OCI-LY7 (cell line): ENCODE results near the gene ZNF778. TPM values are rescaled to one million over a fixed set of nuclear protein-coding genes. Genes with fewer than 3 reads are reported as not detected.
"Not testable (repeated sequence)": the region's sequence is repeated elsewhere in the genome, so short reads cannot be mapped to it uniquely, and the experiment has no call there.

ENCODE experiments used
- BruUV-seq: library from RNA; stranded (reverse); fragments of 400-500 nt; replicated peaks from 2 replicates; lab custom pipeline; 2021; lab: Mats Ljungman, UMichigan
- CTCF ChIA-PET: fragments of 300-600 bp; sonication (Branson Sonifier 250); formaldehyde crosslinking; loops from one replicate; lab custom pipeline; 2022; ENCODE audit warnings: antibody characterized with exemption; ENCODE audit not compliant: unreplicated experiment; lab: Charles Lee
- POLR2A ChIA-PET: fragments of 300-600 bp; sonication (Branson Sonifier 250); formaldehyde crosslinking; loops from one replicate; lab custom pipeline; 2022; ENCODE audit warnings: antibody characterized with exemption; lab: Charles Lee
- DNase-seq: peaks from one replicate; pipeline ENCODE4 v3.0.0-alpha.2; 2015; ENCODE audit warnings: low spot score
- H2AFZ ChIP-seq: fragments of 200-600 bp; sonication (generic), shearing (Covaris generic); 2 replicates; pipeline ENCODE4 v1.6.1; 2014; ENCODE audit warnings: mild to moderate bottlenecking, antibody characterized with exemption, low read length, moderate library complexity
- H3K27ac ChIP-seq: fragments of 200-600 bp; sonication (generic); 2 replicates; pipeline ENCODE4 v1.5.1; 2014; ENCODE audit warnings: mixed run types, low read depth, mild to moderate bottlenecking, moderate library complexity, low read length, inconsistent platforms; ENCODE audit not compliant: poor library complexity, severe bottlenecking
- H3K36me3 ChIP-seq: fragments of 200-600 bp; sonication (generic); 2 replicates; pipeline ENCODE4 v1.6.1; 2014; ENCODE audit warnings: mild to moderate bottlenecking, antibody characterized with exemption, low read length, moderate library complexity, mixed read lengths; ENCODE audit not compliant: insufficient read depth
- H3K4me1 ChIP-seq: fragments of 200-600 bp; sonication (generic); 2 replicates; pipeline ENCODE4 v1.5.1; 2014; ENCODE audit warnings: mild to moderate bottlenecking, low read length; ENCODE audit not compliant: insufficient read depth, poor library complexity, severe bottlenecking
- H3K4me2 ChIP-seq: fragments of 200-600 bp; sonication (generic); 2 replicates; pipeline ENCODE4 v1.6.1; 2014; ENCODE audit warnings: mild to moderate bottlenecking, low read length
- H3K4me3 ChIP-seq: fragments of 200-600 bp; sonication (generic); 2 replicates; pipeline ENCODE4 v1.5.1; 2014; ENCODE audit warnings: mild to moderate bottlenecking, low read depth, low read length; ENCODE audit not compliant: poor library complexity, severe bottlenecking
- H3K79me2 ChIP-seq: fragments of 200-600 bp; sonication (generic); 2 replicates; pipeline ENCODE4 v1.6.1; 2016; ENCODE audit warnings: low read depth, mild to moderate bottlenecking, low read length, moderate library complexity, mixed read lengths; ENCODE audit not compliant: insufficient read depth
- H3K9me2 ChIP-seq: fragments of 200-600 bp; sonication (generic); 2 replicates; pipeline ENCODE4 v1.6.1; 2016; ENCODE audit warnings: mild to moderate bottlenecking, low read length, mixed read lengths; ENCODE audit not compliant: insufficient read depth
- H3K9me3 ChIP-seq: fragments of 200-600 bp; sonication (generic); 2 replicates; pipeline ENCODE4 v1.6.1; 2014; ENCODE audit warnings: mild to moderate bottlenecking, mixed run types, low read length, mixed read lengths
- H4K20me1 ChIP-seq: fragments of 200-600 bp; sonication (generic); 2 replicates; pipeline ENCODE4 v1.6.1; 2014; ENCODE audit warnings: mild to moderate bottlenecking, antibody characterized with exemption, low read length, moderate library complexity, mixed read lengths; ENCODE audit not compliant: insufficient read depth
- EZH2phosphoT487 ChIP-seq: fragments of 200-600 bp; sonication (generic); IDR thresholded peaks from 2 replicates; pipeline ENCODE4 v1.6.1; 2018; ENCODE audit warnings: low read depth, borderline replicate concordance, mild to moderate bottlenecking, mixed run types, antibody characterized with exemption, low read length, moderate library complexity, mixed read lengths
- intact Hi-C: fragments of 100-400 bp; cut with micrococcal nuclease; formaldehyde crosslinking; loops from one replicate; pipeline ENCODE4 v1.10.0; 2022; ENCODE audit not compliant: unreplicated experiment
- total RNA-seq, 2 experiments: library from RNA; depleted of rRNA in 1 of 2; stranded (reverse); fragments of >200 nt in 1 of 2; shearing (Covaris generic) in 1 of 2; gene quantifications; 2 replicates each; pipeline ENCODE4 v1.2.3, GENCODE V29; 2014 to 2022
- TF ChIP-seq, protein P1 (sequence below): fragments of 200-600 bp; sonication (generic); conservative IDR thresholded peaks from 2 replicates; pipeline ENCODE4 v1.5.1; 2014; ENCODE audit warnings: mild to moderate bottlenecking, antibody characterized with exemption, low read length, moderate library complexity, mixed read lengths

Gene ZNF778
- total RNA-seq, 2 experiments from 2014 or later = 9.4 to 9.9 TPM

DNA sequence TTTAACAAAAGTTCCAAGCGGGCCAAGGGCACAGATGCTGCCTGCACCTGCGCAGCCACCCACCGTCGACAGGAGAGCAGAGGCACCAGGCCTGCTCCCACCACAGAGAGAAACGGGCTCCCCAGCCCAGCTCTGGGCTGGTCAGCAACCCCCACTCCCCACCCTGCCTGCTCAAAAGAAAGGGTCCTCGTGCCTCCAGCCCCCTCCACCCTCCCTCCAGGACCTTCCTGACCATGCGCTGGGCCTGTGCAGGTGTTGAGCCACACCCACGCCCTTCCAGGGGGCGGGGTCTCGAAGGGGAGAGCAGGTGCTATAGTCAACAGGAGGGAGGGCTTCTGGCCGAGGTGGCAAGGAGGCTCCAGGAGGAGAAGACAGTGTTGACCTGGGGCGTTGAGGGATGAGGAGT, 25.3 kb downstream of the ZNF778 start:
- BruUV-seq = no TSS peak
- no peaks in the 10 kb centered on the region for H3K9me2 ChIP-seq
- H2AFZ ChIP-seq = no peak overlapping the region
- H3K27ac ChIP-seq = no peak overlapping the region
- H3K4me3 ChIP-seq = no peak overlapping the region
- ChIA-PET POLR2A (interaction anchor here (0.7 kb wide), 1 partner anchor 293 kb away, joined by 3 read pairs; no protein-coding TSS in a partner anchor), CTCF (no interaction called here)
- no peaks in the 10 kb centered on the region for H3K36me3 ChIP-seq
- peaks cover 5% of the 10 kb centered on the region; the same call in 1 of the 2 replicates for H3K9me3 ChIP-seq
- no peaks in the 10 kb centered on the region for H4K20me1 ChIP-seq
- H3K4me2 ChIP-seq = no peak overlapping the region; the same call in 1 of the 2 replicates
- H3K79me2 ChIP-seq = peaks cover 7% of the 10 kb centered on the region; the same call in 1 of the 2 replicates
- intact Hi-C loops = no loop called here
- H3K4me1 ChIP-seq = peaks cover 16% of the 10 kb centered on the region
- TF ChIP-seq, protein P1, sequence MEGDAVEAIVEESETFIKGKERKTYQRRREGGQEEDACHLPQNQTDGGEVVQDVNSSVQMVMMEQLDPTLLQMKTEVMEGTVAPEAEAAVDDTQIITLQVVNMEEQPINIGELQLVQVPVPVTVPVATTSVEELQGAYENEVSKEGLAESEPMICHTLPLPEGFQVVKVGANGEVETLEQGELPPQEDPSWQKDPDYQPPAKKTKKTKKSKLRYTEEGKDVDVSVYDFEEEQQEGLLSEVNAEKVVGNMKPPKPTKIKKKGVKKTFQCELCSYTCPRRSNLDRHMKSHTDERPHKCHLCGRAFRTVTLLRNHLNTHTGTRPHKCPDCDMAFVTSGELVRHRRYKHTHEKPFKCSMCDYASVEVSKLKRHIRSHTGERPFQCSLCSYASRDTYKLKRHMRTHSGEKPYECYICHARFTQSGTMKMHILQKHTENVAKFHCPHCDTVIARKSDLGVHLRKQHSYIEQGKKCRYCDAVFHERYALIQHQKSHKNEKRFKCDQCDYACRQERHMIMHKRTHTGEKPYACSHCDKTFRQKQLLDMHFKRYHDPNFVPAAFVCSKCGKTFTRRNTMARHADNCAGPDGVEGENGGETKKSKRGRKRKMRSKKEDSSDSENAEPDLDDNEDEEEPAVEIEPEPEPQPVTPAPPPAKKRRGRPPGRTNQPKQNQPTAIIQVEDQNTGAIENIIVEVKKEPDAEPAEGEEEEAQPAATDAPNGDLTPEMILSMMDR = no peak
- no peak for TF ChIP-seq EZH2phosphoT487
- DNase-seq = no peak

DNA sequence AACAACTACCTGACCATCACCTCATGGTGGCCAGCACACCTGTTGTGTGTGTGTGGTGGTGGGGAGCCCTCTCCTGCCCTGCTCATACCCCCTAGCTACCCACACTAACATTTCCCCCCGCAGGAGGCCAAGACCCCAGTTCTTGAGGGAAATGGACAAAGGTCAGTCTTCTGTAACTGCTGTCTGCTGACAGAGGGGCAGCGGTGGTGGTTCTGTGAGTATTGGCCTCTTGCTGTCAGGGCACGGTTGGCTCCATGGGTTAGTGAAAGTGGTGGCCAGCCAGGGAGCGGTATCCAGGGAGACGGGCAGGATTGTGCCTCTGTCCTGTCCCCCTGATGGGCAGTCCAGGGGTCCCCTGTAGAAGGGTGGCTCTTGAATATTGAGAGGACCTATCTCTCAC, 26.2 kb downstream of the ZNF778 start:
- no peak overlapping the region for H3K4me3 ChIP-seq
- CTCF ChIA-PET = no interaction called here
- H3K36me3 ChIP-seq = no peaks in the 10 kb centered on the region
- peaks cover 16% of the 10 kb centered on the region for H3K4me1 ChIP-seq
- intact Hi-C loops = no loop called here
- DNase-seq = no peak
- peaks cover 5% of the 10 kb centered on the region; the same call in 1 of the 2 replicates for H3K9me3 ChIP-seq
- H3K79me2 ChIP-seq = peaks cover 7% of the 10 kb centered on the region; the same call in 1 of the 2 replicates
- H3K27ac ChIP-seq = no peak overlapping the region
- H4K20me1 ChIP-seq = no peaks in the 10 kb centered on the region
- BruUV-seq = no TSS peak
- H3K9me2 ChIP-seq = no peaks in the 10 kb centered on the region
- POLR2A ChIA-PET = no interaction called here
- H3K4me2 ChIP-seq = no peak overlapping the region
- no peak overlapping the region for H2AFZ ChIP-seq
- TF ChIP-seq, protein P1 = no peak
- TF ChIP-seq EZH2phosphoT487 = no peak

DNA sequence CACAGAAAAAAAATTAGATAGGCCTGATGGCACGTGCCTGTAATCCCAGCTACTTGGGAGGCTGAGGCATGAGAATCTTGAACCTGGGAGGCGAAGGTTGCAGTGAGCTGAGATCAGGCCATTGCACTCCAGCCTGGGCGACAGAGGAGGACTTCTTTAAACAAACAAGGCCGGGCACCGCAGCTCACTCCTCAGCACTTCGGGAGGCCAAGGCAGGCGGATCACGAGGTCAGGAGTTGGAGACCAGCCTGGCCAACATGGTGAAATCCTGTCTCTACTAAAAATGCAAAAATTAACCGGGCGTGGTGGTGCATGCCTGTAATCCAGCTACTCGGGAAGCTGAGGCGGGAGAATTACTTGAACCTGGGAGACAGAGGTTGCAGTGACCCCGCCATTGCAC, 26.8 kb downstream of the ZNF778 start:
- H3K9me2 ChIP-seq, H3K9me3 ChIP-seq, BruUV-seq, H3K79me2 ChIP-seq, POLR2A ChIA-PET, H4K20me1 ChIP-seq, H3K4me3 ChIP-seq, H3K4me2 ChIP-seq, H2AFZ ChIP-seq, intact Hi-C loops, CTCF ChIA-PET, H3K27ac ChIP-seq, DNase-seq, H3K36me3 ChIP-seq: not testable (repeated sequence)
- peaks cover 16% of the 10 kb centered on the region for H3K4me1 ChIP-seq
